OCI-M2 (cell line): ENCODE data around the gene ERMARD.

Experiments used
- DNase-seq: peaks from one replicate; lab custom pipeline; 2025; ENCODE audit not compliant: unreplicated experiment; lab: John Stamatoyannopoulos, UW

Gene ERMARD

GRCh38 chr6:169751242-169752073 lies at the start of gene ERMARD, which contains the start of gene DYNLT2:
Gene ERMARD (plus strand): TSS chr6:169751622. CDS start chr6:169751658, 36 bp downstream.
Gene DYNLT2 (minus strand): TSS chr6:169751572. CDS start chr6:169751458, 114 bp downstream.
- peak; percentile 65 for DNase-seq

DNA sequence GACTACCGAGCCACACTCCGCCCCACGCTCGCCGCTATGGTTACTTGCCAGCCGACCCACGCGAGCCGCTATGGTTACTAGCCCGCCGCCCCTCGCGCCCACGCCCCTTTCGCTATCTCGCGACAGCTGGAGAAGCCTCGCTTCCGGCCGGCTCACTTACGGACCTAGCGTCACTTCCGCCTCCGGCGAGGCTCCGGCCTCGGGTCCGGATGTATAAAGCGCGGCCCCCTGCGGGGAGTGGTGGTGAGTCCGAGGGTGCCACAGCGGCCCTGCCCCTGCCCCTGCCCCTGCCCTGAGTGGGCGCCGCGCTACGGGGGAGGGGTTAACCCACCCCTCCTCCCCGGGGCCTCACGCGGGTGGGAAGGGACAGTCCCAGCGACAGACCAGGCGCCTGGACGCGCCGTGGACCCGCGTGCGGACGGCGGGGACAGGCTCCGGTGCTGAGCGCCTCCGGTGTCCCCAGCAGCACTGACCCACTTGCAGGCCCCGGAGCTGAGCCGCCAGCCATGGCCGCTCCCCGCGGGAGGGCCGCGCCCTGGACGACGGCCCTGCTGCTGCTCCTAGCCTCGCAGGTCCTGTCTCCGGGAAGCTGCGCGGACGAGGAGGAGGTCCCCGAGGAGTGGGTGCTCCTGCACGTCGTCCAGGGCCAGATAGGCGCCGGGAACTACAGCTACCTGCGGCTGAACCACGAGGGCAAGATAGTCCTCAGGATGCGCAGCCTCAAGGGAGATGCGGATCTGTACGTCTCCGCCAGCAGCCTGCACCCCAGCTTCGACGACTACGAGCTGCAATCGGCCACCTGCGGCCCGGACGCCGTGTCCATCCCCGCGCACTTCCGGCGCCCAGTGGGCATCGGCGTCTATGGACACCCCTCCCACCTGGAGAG lies 49.2 kb upstream of the ERMARD start, which contains the start of the genes C6orf120 and WDR27:
Gene C6orf120 (plus strand): TSS at position 173 of the 886 bp plus-strand sequence. CDS start 334 bp downstream, at position 507.
Gene WDR27 (minus strand): TSS at position 76 of the 886 bp plus-strand sequence. CDS start 13,024 bp downstream, outside the sequence.
- peak; percentile 64 for DNase-seq

- DNase-seq = no peak
Measured at GRCh38 chr6:169702840-169703246, 48.6 kb upstream of the ERMARD start.

- peak; percentile 48 for DNase-seq
Measured at GRCh38 chr6:169707772-169708171, 43.6 kb upstream of the ERMARD start.

- DNase-seq = no peak
Measured at GRCh38 chr6:169709293-169709692, 42.1 kb upstream of the ERMARD start.

DNA sequence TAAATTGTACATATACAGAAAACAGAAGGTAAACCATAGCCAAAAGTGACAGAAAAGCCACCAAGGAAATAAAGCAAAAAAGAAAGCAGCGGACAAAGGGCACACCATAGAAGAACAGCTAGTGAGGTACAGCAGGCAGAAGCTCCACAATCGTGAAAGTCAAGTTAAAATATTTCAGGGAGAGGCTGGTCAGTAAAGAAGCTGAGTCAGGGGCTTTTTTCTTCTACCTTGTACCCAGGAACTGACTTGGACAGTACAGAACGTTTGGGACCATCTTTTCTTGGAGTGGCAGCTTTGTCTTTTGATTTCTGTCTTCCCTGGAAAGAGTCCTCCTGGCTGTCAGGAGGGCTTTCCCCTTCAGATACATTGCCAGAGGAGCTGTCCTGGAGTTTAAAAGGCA lies 41.4 kb upstream of the ERMARD start:
- no peak for DNase-seq

DNA sequence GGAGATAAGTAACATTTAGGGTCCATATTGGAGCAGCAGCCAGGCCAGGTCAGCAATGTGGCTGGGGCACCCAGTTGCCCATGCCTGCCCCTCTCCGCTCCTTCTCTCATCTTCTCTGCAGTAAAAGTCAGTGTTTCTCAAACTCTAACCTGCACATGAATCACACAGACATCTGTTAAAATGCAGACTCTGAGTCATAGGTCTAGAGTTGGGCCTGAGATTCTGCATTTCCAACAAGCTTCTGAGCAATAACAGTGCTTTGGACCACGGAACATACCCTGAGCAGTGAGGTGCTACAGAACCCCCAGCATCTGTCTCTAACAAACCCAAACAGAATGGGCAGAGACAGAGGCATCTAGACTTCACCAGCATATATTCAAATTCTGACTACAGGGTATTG lies 37.2 kb upstream of the ERMARD start:
- DNase-seq = no peak

- DNase-seq = no peak
Measured at GRCh38 chr6:169714595-169714994, 36.8 kb upstream of the ERMARD start.

- no peak for DNase-seq
Measured at GRCh38 chr6:169719117-169719516, 32.3 kb upstream of the ERMARD start.

DNA sequence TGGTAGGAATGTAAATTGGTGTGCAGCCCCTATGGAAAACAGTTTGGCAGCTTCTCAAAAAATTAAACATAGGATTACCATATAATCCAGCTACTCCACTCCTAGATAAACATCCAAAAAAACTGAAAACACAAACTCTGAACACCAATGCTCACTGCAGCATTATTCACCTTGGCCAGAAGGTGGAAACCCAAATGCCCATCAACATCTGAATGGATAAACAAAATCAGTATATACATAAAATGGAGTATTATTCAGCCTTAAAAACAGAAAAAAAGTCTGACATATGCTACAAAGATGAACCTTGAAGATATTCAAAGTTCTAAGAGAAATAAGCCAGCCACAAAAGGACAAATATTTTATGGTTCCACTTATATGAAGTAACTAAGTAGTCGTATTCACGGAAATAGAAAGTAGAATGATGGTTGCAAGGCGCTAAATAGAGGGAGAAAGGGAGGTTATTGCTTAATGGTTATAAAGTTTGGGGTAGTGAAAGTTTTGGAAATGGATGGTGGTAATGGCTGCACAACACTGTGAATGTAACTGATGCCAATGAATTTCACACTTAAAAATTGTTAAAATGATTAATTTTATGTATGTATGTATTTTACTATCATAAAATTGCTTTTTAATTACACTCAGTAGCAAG lies 31.1 kb upstream of the ERMARD start:
- DNase-seq = no peak

DNA sequence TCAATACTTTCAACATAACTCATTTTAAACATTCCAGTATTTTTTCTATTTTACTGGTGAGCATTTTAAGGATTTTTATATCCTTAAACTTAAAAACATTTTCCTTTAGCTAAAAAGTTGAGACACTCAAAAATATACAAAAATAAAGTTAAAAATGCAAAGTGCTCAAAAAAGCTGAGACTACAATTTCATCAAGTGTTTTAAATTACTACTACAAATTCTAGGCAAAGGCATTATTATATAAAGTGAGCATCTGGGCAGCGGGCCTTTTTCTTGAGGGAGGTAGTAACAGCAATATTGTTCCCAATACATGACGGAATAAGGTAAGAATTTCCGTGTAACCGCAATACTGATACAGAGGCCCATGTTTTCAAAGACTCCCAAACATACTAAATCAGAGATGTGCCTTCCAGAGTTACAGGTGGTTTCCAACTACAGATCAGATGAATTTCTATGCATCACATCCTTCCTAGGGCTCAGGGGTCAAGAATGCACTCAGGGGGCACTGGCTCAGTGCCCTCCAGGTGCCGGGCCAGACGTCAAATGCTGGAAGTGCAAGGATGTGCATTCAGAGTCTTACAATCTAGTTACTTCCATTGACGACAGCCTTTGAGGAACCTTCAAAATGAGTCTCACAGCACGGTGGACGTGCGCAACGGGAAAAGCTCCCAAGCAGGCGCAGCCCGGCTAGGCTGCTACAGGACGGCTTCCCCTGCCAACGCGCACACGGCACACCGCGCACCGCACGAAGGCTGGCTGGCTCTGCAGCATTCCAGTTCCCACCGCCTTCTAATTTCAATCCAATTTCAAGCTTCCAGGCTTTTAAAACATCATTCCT lies 28.8 kb upstream of the ERMARD start:
- DNase-seq = no peak

DNA sequence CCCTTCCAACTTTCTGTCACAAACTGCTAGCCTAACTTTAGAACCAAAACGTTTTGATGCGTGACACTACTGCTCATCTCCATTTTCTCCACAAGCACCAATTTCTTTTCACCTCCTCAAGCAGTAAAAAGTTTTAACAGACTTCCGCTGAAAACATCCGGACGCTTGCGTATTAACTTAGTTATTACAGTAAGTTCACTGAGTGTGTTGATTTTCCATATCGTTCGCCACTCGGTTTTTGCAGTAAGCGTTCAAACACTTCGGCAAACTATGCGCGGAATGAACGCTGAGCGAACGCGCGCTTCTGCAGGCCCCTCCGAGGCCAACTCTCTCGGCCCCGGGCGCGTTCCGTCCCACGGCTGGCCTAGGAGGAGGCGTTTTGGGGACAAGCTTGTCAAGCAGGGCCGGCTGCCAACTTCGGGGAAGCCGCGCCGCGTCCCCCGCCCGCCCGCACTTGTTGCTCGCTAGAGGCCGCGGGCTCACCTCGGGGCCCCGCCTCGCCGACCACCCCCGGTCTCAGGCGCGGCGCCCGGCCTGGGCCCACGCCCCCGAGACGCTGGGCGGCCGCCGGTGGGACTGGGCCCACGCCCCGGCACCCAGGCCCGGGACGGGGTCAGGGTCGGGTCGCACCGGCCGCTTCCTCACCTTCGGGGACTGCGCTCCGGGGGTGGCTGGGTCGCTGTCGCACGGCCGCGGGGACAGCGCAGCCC lies 28.1 kb upstream of the ERMARD start:
- no peak for DNase-seq

DNA sequence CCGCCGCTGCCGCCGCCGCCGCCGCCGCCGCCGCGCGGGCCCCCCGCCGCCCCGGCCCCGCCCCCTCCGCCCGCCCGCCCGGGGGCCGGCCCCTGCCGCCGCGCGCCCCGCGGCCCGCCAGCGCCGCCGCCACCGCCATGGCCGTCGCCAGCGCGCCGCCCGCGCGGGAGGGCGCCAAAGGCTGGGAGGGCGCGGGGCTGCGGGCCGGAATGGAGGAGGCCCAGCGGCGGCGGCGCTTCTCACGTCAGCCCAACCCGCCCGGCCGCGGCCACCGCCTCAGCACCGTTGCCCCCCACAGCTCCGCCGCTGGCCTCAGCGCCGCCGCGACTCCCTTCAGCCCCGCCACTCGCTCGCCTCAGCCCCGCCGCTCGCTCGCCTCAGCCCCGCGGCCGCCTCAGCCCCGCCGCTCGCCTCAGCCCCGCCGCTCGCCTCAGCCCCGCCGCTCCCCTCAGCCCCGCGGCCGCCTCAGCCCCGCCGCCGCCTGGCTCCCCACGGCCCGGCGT lies 27.4 kb upstream of the ERMARD start:
- DNase-seq = no peak

- DNase-seq = no peak
Measured at GRCh38 chr6:169724494-169725124, 26.8 kb upstream of the ERMARD start, which contains the start of gene PHF10. Gene PHF10 (minus strand): TSS chr6:169724500. CDS start chr6:169723931, 569 bp downstream.

GRCh38 chr6:169725125-169726048 lies 26.0 kb upstream of the ERMARD start:
- no peak for DNase-seq

DNA sequence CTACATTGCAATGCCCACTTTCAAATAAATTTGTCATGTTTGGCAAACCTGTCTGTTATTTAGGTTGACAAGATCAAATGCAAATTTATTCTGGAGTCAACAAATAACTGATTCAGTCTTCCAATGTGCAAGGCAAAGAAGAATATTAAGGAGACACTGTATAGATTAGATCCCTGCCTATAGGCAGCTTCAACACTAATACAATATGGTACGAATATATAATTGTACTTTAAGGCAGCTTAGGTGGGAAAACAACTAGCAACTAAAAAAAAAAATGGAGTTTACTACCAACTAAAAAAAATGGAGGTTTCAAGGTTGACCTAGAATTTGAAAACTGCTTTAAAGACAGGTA lies 25.4 kb upstream of the ERMARD start:
- DNase-seq = no peak

GRCh38 chr6:169726963-169727362 lies 24.5 kb upstream of the ERMARD start:
- no peak for DNase-seq

DNA sequence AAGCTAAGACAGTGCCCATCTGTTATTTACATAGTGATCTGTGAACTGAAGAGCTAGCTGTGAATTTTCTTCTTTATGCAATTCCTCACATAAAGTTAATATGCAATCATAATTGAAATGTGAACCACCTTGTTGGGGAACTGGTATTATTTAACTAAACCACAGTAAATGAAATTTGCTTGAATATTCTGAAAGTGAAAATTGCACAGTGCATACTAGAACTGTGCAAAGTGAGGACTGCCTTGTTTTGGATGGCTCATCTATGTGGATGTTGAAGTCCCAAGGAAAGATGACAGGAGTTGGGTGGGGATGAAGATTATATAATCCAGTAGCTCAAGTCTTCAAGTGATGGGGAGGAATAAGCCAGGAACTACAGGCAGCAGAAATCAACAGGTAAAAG lies 21.5 kb upstream of the ERMARD start:
- DNase-seq = no peak
